H1 (cell line): ENCODE results near the gene ASCC2. TPM values are rescaled to one million over a fixed set of nuclear protein-coding genes. Genes with fewer than 3 reads are reported as not detected.

Experiments
- CTCF ChIA-PET: fragments of 300-600 bp; sonication (Branson Sonifier 250); formaldehyde crosslinking; loops from one replicate; lab custom pipeline; 2021; ENCODE audit not compliant: partially characterized antibody; lab: Charles Lee
- POLR2A ChIA-PET: fragments of 300-600 bp; sonication (Branson Sonifier 250); formaldehyde crosslinking; loops from one replicate; lab custom pipeline; 2021; ENCODE audit warnings: inconsistent platforms; ENCODE audit not compliant: partially characterized antibody; lab: Charles Lee
- DNase-seq, 2 experiments: peaks; one replicate each; pipeline versions ENCODE4 v3.0.0 to v3.0.0-alpha.2; 2010 to 2022; ENCODE audit warnings: low spot score in 2 of 2, low read depth in 1 of 2, mixed read lengths in 1 of 2
- FAIRE-seq: peaks from 2 replicates; lab custom pipeline; 2011; peaks lifted over from hg19 to GRCh38; lab: Jason Lieb, UNC
- H2AFZ ChIP-seq: 2 replicates; pipeline ENCODE4 v1.8.1; 2012; ENCODE audit warnings: low read length, inconsistent platforms
- H2AK5ac ChIP-seq: 2 replicates; pipeline ENCODE4 v1.6.1; 2013; ENCODE audit warnings: low read depth, low read length
- H2BK120ac ChIP-seq: replicated peaks from 2 replicates; pipeline ENCODE3; 2013; ENCODE audit warnings: low read depth, low read length, inconsistent platforms
- H2BK12ac ChIP-seq: 2 replicates; pipeline ENCODE4 v1.6.1; 2013; ENCODE audit warnings: low read depth, low read length
- H2BK15ac ChIP-seq: 2 replicates; pipeline ENCODE4 v1.6.1; 2013; ENCODE audit warnings: low read length
- H2BK20ac ChIP-seq: 2 replicates; pipeline ENCODE4 v1.6.1; 2013; ENCODE audit warnings: low read length
- H2BK5ac ChIP-seq: 2 replicates; pipeline ENCODE4 v1.6.1; 2013; ENCODE audit warnings: low read depth, low read length
- H3K14ac ChIP-seq: 2 replicates; pipeline ENCODE4 v1.6.1; 2013; ENCODE audit warnings: inconsistent platforms; ENCODE audit not compliant: insufficient read length
- H3K18ac ChIP-seq: 2 replicates; pipeline ENCODE4 v1.6.1; 2013; ENCODE audit warnings: low read length; ENCODE audit errors: extremely low read depth
- H3K23ac ChIP-seq: 2 replicates; pipeline ENCODE4 v1.6.1; 2013; ENCODE audit warnings: inconsistent platforms; ENCODE audit not compliant: insufficient read length
- H3K23me2 ChIP-seq: 2 replicates; pipeline ENCODE4 v1.6.1; 2013; ENCODE audit warnings: low read depth, low read length
- H3K27ac ChIP-seq: 2 replicates; pipeline ENCODE4 v1.6.1; 2011; ENCODE audit warnings: low read depth, low read length, inconsistent platforms
- H3K27me3 ChIP-seq, 4 experiments: replicated peaks in 1 of 4; 1 replicate in 1 of 4; 2 replicates in 3 of 4; pipeline versions ENCODE4 v1.6.1 to v1.8.1; 2011 to 2013; ENCODE audit warnings: low read length in 3 of 4, mild to moderate bottlenecking in 3 of 4, inconsistent platforms in 2 of 4, mixed read lengths in 2 of 4, moderate library complexity in 1 of 4; ENCODE audit not compliant: control insufficient read depth in 3 of 4, insufficient read depth in 3 of 4; ENCODE audit errors: extremely low read depth in 1 of 4
- H3K36me3 ChIP-seq, 4 experiments: 2 replicates each; pipeline versions ENCODE4 v1.6.1 to v1.8.1; 2011 to 2013; ENCODE audit warnings: mild to moderate bottlenecking in 4 of 4, low read length in 3 of 4, moderate library complexity in 2 of 4, control low read depth in 1 of 4, inconsistent platforms in 1 of 4; ENCODE audit not compliant: insufficient read depth in 4 of 4, control insufficient read depth in 2 of 4
- H3K4ac ChIP-seq: replicated peaks from 2 replicates; pipeline ENCODE3; 2013; ENCODE audit warnings: low read length, low read depth, mixed read lengths, inconsistent platforms; ENCODE audit not compliant: insufficient read length
- H3K4me1 ChIP-seq, 4 experiments: replicated peaks in 1 of 4; 1 replicate in 1 of 4; 2 replicates in 3 of 4; pipeline versions ENCODE4 v1.6.1 to v1.8.1; 2011 to 2013; ENCODE audit warnings: low read length in 3 of 4, inconsistent platforms in 2 of 4, mixed read lengths in 1 of 4; ENCODE audit not compliant: insufficient read depth in 4 of 4, control insufficient read depth in 3 of 4
- H3K4me2 ChIP-seq, 2 experiments: 2 replicates each; pipeline versions ENCODE4 v1.6.1 to v1.8.1; 2011 to 2013; ENCODE audit warnings: low read depth in 2 of 2, low read length in 2 of 2, control low read depth in 1 of 2, inconsistent platforms in 1 of 2, mild to moderate bottlenecking in 1 of 2; ENCODE audit not compliant: insufficient read depth in 1 of 2
- H3K4me3 ChIP-seq, 4 experiments: fragments of 200-600, 300-600 bp in 1 of 4; sonication (generic), shearing (Covaris generic), sonication (Bioruptor Twin) in 1 of 4; 2 replicates each; pipeline versions ENCODE4 v1.5.1 to v1.8.1; 2011 to 2016; ENCODE audit warnings: low read length in 4 of 4, low read depth in 3 of 4, control low read depth in 2 of 4, inconsistent platforms in 2 of 4, mild to moderate bottlenecking in 2 of 4, mixed read lengths in 1 of 4, moderate library complexity in 1 of 4; ENCODE audit not compliant: insufficient read depth in 2 of 4; ENCODE audit errors: extremely low read depth in 1 of 4
- H3K56ac ChIP-seq: replicated peaks from 2 replicates; pipeline ENCODE3; 2013; ENCODE audit warnings: low read depth, mild to moderate bottlenecking, mixed read lengths, low read length, inconsistent platforms; ENCODE audit not compliant: insufficient read length
- H3K79me1 ChIP-seq: 2 replicates; pipeline ENCODE4 v1.6.1; 2013; ENCODE audit warnings: low read depth, low read length, control low read depth
- H3K79me2 ChIP-seq, 2 experiments: 2 replicates each; pipeline versions ENCODE4 v1.6.1 to v1.8.1; 2012 to 2013; ENCODE audit warnings: low read length in 2 of 2, mild to moderate bottlenecking in 2 of 2, inconsistent platforms in 1 of 2; ENCODE audit not compliant: insufficient read depth in 2 of 2, control insufficient read depth in 1 of 2
- H3K9ac ChIP-seq, 4 experiments: replicated peaks in 1 of 4; 1 replicate in 1 of 4; 2 replicates in 3 of 4; pipeline versions ENCODE4 v1.6.1 to v1.8.1; 2011 to 2013; ENCODE audit warnings: low read depth in 3 of 4, low read length in 3 of 4, control low read depth in 2 of 4, mild to moderate bottlenecking in 2 of 4, moderate library complexity in 2 of 4, inconsistent platforms in 1 of 4; ENCODE audit errors: extremely low read depth in 1 of 4
- H3K9me3 ChIP-seq, 2 experiments: 2 replicates each; pipeline versions ENCODE4 v1.6.1 to v1.8.1; 2012 to 2013; ENCODE audit warnings: mild to moderate bottlenecking in 2 of 2, moderate library complexity in 2 of 2, control low read depth in 1 of 2, inconsistent platforms in 1 of 2, low read depth in 1 of 2, low read length in 1 of 2, mixed read lengths in 1 of 2; ENCODE audit not compliant: insufficient read depth in 2 of 2
- H4K20me1 ChIP-seq, 2 experiments: replicated peaks in 1 of 2; 2 replicates each; pipeline versions ENCODE3 to v1.8.1; 2011 to 2013; ENCODE audit warnings: inconsistent platforms in 2 of 2, low read length in 2 of 2, mild to moderate bottlenecking in 1 of 2; ENCODE audit not compliant: insufficient read depth in 2 of 2, control insufficient read depth in 1 of 2
- H4K5ac ChIP-seq: 2 replicates; pipeline ENCODE4 v1.6.1; 2013; ENCODE audit warnings: low read length, low read depth, mixed read lengths, inconsistent platforms; ENCODE audit not compliant: insufficient read length
- H4K8ac ChIP-seq: 2 replicates; pipeline ENCODE4 v1.8.0; 2013; ENCODE audit warnings: mild to moderate bottlenecking, moderate library complexity, low read length, inconsistent platforms; ENCODE audit not compliant: insufficient read depth; ENCODE audit errors: extremely low read depth
- H4K91ac ChIP-seq: replicated peaks from 2 replicates; pipeline ENCODE3; 2013; ENCODE audit warnings: low read length, mixed read lengths, inconsistent platforms; ENCODE audit not compliant: insufficient read length
- BCL11A ChIP-seq, 2 experiments: IDR thresholded peaks; one replicate each; pipeline ENCODE4 v1.6.1; 2011; ENCODE audit warnings: low read depth in 2 of 2, low read length in 2 of 2, mild to moderate bottlenecking in 2 of 2
- CHD1 ChIP-seq: IDR thresholded peaks from 2 replicates; pipeline ENCODE4 v1.6.1; 2012; ENCODE audit warnings: low read depth, low read length, improper control_type of control experiment
- KDM1A ChIP-seq: fragments of 200-600, 300-600 bp; sonication (generic); IDR thresholded peaks from 2 replicates; pipeline ENCODE4 v1.7.1; 2016; ENCODE audit warnings: mild to moderate bottlenecking, low read length, borderline replicate concordance
- KDM4A ChIP-seq: IDR thresholded peaks from one replicate; pipeline ENCODE4 v1.7.1; 2012; ENCODE audit warnings: low read depth, mild to moderate bottlenecking, moderate library complexity, low read length, inconsistent platforms; ENCODE audit not compliant: severe bottlenecking
- NANOG ChIP-seq: IDR thresholded peaks from 2 replicates; pipeline ENCODE4 v1.6.1; 2011; ENCODE audit warnings: low read length, low read depth, mild to moderate bottlenecking, inconsistent platforms; ENCODE audit not compliant: insufficient read depth, poor library complexity, severe bottlenecking
- TEAD4 ChIP-seq: IDR thresholded peaks from 2 replicates; pipeline ENCODE4 v1.6.1; 2012; ENCODE audit warnings: low read depth, low read length, inconsistent platforms, mixed read lengths
- ZNF274 ChIP-seq: IDR thresholded peaks from 2 replicates; pipeline ENCODE4 v1.7.0; 2012; ENCODE audit warnings: low read length, borderline replicate concordance; ENCODE audit errors: extremely low read depth
- WGBS, 2 experiments: shearing (Covaris generic) in 1 of 2; methylation state at CpG; one replicate each; pipeline versions ENCODE4 v1.1.6 to v1.1.7; 2013 to 2015; ENCODE audit warnings: low lambda C conversion rate in 2 of 2, mixed read lengths in 2 of 2, inconsistent platforms in 1 of 2, low coverage in 1 of 2, missing lambda C conversion rate in 1 of 2; ENCODE audit not compliant: insufficient replicate concordance in 2 of 2, insufficient coverage in 1 of 2, insufficient read length in 1 of 2; ENCODE audit errors: extremely low coverage in 1 of 2, missing lambda C conversion rate in 1 of 2; 5-methylcytosine and 5-hydroxymethylcytosine counted together
- polyA plus RNA-seq, 7 experiments: library from polyadenylated mRNA; depleted of rRNA in 3 of 7; stranded (reverse) in 5 of 7; unstranded in 2 of 7; fragments of >200 nt in 5 of 7; fragments of 200-250 nt in 2 of 7; gene quantifications; 1 replicate in 5 of 7; 2 replicates in 1 of 7; 4 replicates in 1 of 7; pipeline versions ENCODE4 v1.2.1 to v1.2.3, GENCODE V29; 2011 to 2013; ENCODE audit warnings: missing spikeins in 2 of 7, mixed read lengths in 2 of 7
- total RNA-seq: library from RNA; stranded (reverse); fragmentation: NEBNext Ultra II Directional; extraction: Animal tissue kit (Norgen Biotek cat#: 25700); gene quantifications from 2 replicates; pipeline ENCODE4 v1.2.1, GENCODE V29; 2021
- TF ChIP-seq, protein P1 (sequence below): IDR thresholded peaks from 2 replicates; pipeline ENCODE4 v1.6.1; 2011; ENCODE audit warnings: low read depth, mild to moderate bottlenecking, low read length; ENCODE audit not compliant: insufficient read depth

Gene ASCC2
- total and polyA plus RNA-seq, 2 of the 8 experiments (the other 6 are each of a cell fraction or from before 2014, with no cell fraction given) = 35.0 to 35.8 TPM

DNA sequence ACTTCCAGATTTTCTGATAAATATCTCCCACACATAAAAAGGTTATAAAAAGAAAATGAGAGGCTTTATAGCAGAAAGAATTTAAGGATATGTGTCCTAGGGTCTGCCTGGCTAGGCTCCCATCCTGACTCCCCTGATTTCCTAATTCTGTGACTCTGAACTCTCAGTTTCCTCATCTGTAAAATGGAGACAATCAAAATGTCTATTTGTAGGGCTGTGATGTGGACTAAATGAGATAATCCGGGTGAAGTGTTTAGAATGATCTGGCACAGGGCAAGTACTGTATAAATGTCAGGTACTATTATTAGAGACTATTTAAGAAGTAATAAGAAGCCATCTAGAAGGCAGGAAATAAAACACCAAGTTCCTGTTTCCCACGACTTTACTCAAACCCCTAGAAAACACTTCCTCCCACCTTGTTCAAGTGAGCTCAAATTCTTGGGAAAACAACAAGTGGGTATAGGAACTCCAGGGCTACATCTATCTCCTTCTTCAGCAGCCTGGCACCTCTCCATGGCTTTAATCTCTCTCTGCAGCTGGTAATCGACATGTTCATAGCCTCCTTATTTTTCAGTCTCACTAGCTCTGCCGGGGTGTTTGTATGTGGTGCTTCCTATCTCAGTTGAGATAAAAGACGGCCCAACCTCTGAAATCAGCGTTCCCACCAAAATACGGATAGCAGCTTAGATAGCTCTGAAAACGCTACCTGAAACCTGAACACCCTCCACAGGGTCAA, 6.7 kb downstream of the ASCC2 start:
- no peak overlapping the region for H3K4me2 ChIP-seq
- no peak overlapping the region for H3K9ac ChIP-seq
- no peak overlapping the region for H2BK20ac ChIP-seq
- H4K8ac ChIP-seq = no peak overlapping the region
- no peaks in the 10 kb centered on the region; the same call in 1 of the 2 replicates for H3K79me1 ChIP-seq
- H4K91ac ChIP-seq = no peak overlapping the region
- H3K4me1 ChIP-seq = no peaks in the 10 kb centered on the region
- peaks cover 0 to 5% (median 0%) of the 10 kb centered on the region in 4 experiments; a peak in 1 of 8 replicates for H3K36me3 ChIP-seq
- no peaks in the 10 kb centered on the region for H3K27me3 ChIP-seq
- FAIRE-seq (no peak), DNase-seq (no peak)
- no peak overlapping the region for H2BK15ac ChIP-seq
- no peaks in the 10 kb centered on the region for H3K79me2 ChIP-seq
- H4K20me1 ChIP-seq = no peaks in the 10 kb centered on the region
- H2AK5ac ChIP-seq = no peak overlapping the region
- H3K56ac ChIP-seq = no peak overlapping the region
- no peak overlapping the region for H3K4ac ChIP-seq
- 90% methylated on average over 8 of the region's 8 CpGs; no CpG with 5 or more reads in 1 of the 2 experiments for WGBS, 2 experiments
- no peak overlapping the region for H2BK5ac ChIP-seq
- H2BK12ac ChIP-seq = no peak overlapping the region
- H3K18ac ChIP-seq = no peak overlapping the region
- H3K23ac ChIP-seq = no peak overlapping the region
- POLR2A ChIA-PET = interaction anchor here (1.2 to 1.4 kb wide), 2 partner anchors 64 to 227 kb away, joined by 3 to 4 read pairs; partner anchors contain the start of genes UQCR10 and ZMAT5
- no peak overlapping the region for H3K4me3 ChIP-seq
- no peak overlapping the region for H3K27ac ChIP-seq
- H2BK120ac ChIP-seq = no peak overlapping the region
- no peak overlapping the region for H3K14ac ChIP-seq
- H3K23me2 ChIP-seq = peaks cover 3% of the 10 kb centered on the region; the same call in 1 of the 2 replicates
- CTCF ChIA-PET = interaction anchor here (0.6 to 1.5 kb wide), 4 partner anchors 10 to 174 kb away, joined by 3 to 5 read pairs (median 4); no protein-coding TSS in a partner anchor
- H4K5ac ChIP-seq = no peak overlapping the region
- H3K9me3 ChIP-seq = no peaks in the 10 kb centered on the region
- no peak overlapping the region for H2AFZ ChIP-seq
- TF ChIP-seq BCL11A (IDR thresholded peaks at IDR 0.05; ENCODE audit: low read depth in 2 of 2, low read length in 2 of 2) (no peak), ZNF274 (no peak), CHD1 (no peak), KDM1A (no peak), TEAD4 (no peak), NANOG (no peak), KDM4A (no peak)
- TF ChIP-seq, protein P1, sequence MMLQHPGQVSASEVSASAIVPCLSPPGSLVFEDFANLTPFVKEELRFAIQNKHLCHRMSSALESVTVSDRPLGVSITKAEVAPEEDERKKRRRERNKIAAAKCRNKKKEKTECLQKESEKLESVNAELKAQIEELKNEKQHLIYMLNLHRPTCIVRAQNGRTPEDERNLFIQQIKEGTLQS = no peak
